Panc1 (cell line): Measurements from ENCODE around the gene WDR48. TPM values are rescaled to one million over a fixed set of nuclear protein-coding genes. Genes with fewer than 3 reads are reported as not detected.

Experiments used
- ATAC-seq: fragments of 200-7000 bp; cut with Tn5 transposase; 2 replicates; pipeline ENCODE4 v1.9.1; 2020; ENCODE audit warnings: mild to moderate bottlenecking, moderate library complexity
- BruUV-seq: library from RNA; stranded (reverse); fragments of 400-500 nt; replicated peaks from 2 replicates; lab custom pipeline; 2021; lab: Mats Ljungman, UMichigan
- CTCF ChIA-PET: fragments of 300-600 bp; sonication (Branson Sonifier 250); formaldehyde crosslinking; loops from one replicate; lab custom pipeline; 2022; ENCODE audit warnings: antibody characterized with exemption; lab: Charles Lee
- POLR2A ChIA-PET: fragments of 300-600 bp; sonication (Branson Sonifier 250); formaldehyde crosslinking; loops from one replicate; lab custom pipeline; 2022; ENCODE audit warnings: antibody characterized with exemption; lab: Charles Lee
- DNase-seq: peaks from one replicate; pipeline ENCODE4 v3.0.0-alpha.2; 2010; ENCODE audit warnings: low read depth, low spot score
- H3K27ac ChIP-seq: 2 replicates; pipeline ENCODE4 v1.5.1; 2011; ENCODE audit warnings: mild to moderate bottlenecking, low read length, inconsistent platforms
- H3K27me3 ChIP-seq: fragments of 200-500 bp; sonication (Bioruptor generic); 2 replicates; pipeline ENCODE4 v1.6.0; 2014; ENCODE audit warnings: low read length, inconsistent platforms; ENCODE audit not compliant: control insufficient read depth, insufficient read depth
- H3K36me3 ChIP-seq: fragments of 200-500 bp; sonication (Bioruptor generic); 2 replicates; pipeline ENCODE4 v1.5.1; 2014; ENCODE audit warnings: inconsistent platforms, mild to moderate bottlenecking, low read length, moderate library complexity; ENCODE audit not compliant: control insufficient read depth, insufficient read depth
- H3K4me1 ChIP-seq: 2 replicates; pipeline ENCODE4 v1.5.1; 2011; ENCODE audit warnings: inconsistent platforms, mild to moderate bottlenecking, low read length, moderate library complexity; ENCODE audit not compliant: control insufficient read depth, insufficient read depth
- H3K4me3 ChIP-seq, 2 experiments: 2 replicates each; pipeline ENCODE4 v1.5.1; 2011 to 2012; ENCODE audit warnings: low read depth in 2 of 2, low read length in 2 of 2, mild to moderate bottlenecking in 2 of 2, inconsistent platforms in 1 of 2, moderate library complexity in 1 of 2
- H3K9me3 ChIP-seq: fragments of 200-500 bp; sonication (Bioruptor generic); 2 replicates; pipeline ENCODE4 v1.5.1; 2014; ENCODE audit warnings: low read depth, mild to moderate bottlenecking, inconsistent platforms, low read length, moderate library complexity; ENCODE audit not compliant: control insufficient read depth, insufficient read depth
- POLR2AphosphoS5 ChIP-seq: IDR thresholded peaks from 2 replicates; pipeline ENCODE4 v1.6.1; 2012; ENCODE audit warnings: mild to moderate bottlenecking, low read depth, low read length, moderate library complexity
- SIN3A ChIP-seq: IDR thresholded peaks from 2 replicates; pipeline ENCODE4 v1.6.1; 2012; ENCODE audit warnings: low read depth, mild to moderate bottlenecking, low read length, moderate library complexity, borderline replicate concordance; ENCODE audit not compliant: insufficient read depth
- TCF7L2 ChIP-seq: IDR thresholded peaks from 2 replicates; pipeline ENCODE4 v1.6.1; 2011; ENCODE audit warnings: mild to moderate bottlenecking, low read depth, low read length, inconsistent platforms
- in situ Hi-C: cut with HindIII; loops from 2 replicates; pipeline ENCODE4 v1.10.0; 2016; ENCODE audit warnings: low sequenced_read_pairs, low pct_unique_long_range_greater_than_20kb
- intact Hi-C: fragments of 100-400 bp; cut with micrococcal nuclease; formaldehyde crosslinking; loops from one replicate; pipeline ENCODE4 v1.10.0; 2022; ENCODE audit not compliant: unreplicated experiment
- total RNA-seq: library from RNA; stranded (reverse); gene quantifications from one replicate; pipeline ENCODE4 v1.2.1, GENCODE V29; 2021; ENCODE audit not compliant: unreplicated experiment
- TF ChIP-seq, protein P1 (sequence below), 2 experiments: IDR thresholded peaks; 2 replicates each; pipeline ENCODE4 v1.6.1; 2011 to 2012; ENCODE audit warnings: low read depth in 2 of 2, control low read depth in 1 of 2, low read length in 1 of 2, mild to moderate bottlenecking in 1 of 2, moderate library complexity in 1 of 2; ENCODE audit not compliant: insufficient read depth in 1 of 2
- TF ChIP-seq, protein P2 (sequence below): fragments of 450-650 bp; IDR thresholded peaks from 2 replicates; pipeline ENCODE4 v1.5.1; 2017; ENCODE audit warnings: mild to moderate bottlenecking

The WDR48 gene
- total RNA-seq, 1 experiment from 2014 or later = 15.7 TPM

DNA sequence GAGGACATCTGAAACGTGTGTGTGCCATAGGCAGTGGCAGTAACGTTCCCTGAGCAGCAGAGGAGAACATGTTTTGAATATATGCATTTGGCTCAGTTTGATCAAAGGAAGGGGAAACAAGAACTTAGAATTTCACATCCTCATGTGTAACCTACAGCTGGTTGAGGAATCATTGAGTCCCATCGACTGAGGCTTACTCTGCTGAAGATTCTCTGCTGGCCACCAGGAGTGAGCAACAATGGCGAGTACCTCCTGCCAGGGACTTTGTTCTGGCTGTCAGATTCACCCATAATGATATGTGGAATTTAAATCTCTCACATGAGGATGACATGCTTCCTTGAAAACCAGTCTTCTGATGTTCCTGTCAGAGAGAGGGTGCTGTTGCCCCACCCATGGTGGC, 34.3 kb downstream of the WDR48 start:
- H3K36me3 ChIP-seq = no peaks in the 10 kb centered on the region; the same call in 1 of the 2 replicates
- no peak overlapping the region for H3K4me3 ChIP-seq
- intact Hi-C loops = no loop called here
- ChIA-PET CTCF (no interaction called here), POLR2A (no interaction called here)
- in situ Hi-C loops = no loop called here
- TF ChIP-seq SIN3A (no peak), POLR2AphosphoS5 (no peak), TCF7L2 (no peak)
- TF ChIP-seq, protein P1, sequence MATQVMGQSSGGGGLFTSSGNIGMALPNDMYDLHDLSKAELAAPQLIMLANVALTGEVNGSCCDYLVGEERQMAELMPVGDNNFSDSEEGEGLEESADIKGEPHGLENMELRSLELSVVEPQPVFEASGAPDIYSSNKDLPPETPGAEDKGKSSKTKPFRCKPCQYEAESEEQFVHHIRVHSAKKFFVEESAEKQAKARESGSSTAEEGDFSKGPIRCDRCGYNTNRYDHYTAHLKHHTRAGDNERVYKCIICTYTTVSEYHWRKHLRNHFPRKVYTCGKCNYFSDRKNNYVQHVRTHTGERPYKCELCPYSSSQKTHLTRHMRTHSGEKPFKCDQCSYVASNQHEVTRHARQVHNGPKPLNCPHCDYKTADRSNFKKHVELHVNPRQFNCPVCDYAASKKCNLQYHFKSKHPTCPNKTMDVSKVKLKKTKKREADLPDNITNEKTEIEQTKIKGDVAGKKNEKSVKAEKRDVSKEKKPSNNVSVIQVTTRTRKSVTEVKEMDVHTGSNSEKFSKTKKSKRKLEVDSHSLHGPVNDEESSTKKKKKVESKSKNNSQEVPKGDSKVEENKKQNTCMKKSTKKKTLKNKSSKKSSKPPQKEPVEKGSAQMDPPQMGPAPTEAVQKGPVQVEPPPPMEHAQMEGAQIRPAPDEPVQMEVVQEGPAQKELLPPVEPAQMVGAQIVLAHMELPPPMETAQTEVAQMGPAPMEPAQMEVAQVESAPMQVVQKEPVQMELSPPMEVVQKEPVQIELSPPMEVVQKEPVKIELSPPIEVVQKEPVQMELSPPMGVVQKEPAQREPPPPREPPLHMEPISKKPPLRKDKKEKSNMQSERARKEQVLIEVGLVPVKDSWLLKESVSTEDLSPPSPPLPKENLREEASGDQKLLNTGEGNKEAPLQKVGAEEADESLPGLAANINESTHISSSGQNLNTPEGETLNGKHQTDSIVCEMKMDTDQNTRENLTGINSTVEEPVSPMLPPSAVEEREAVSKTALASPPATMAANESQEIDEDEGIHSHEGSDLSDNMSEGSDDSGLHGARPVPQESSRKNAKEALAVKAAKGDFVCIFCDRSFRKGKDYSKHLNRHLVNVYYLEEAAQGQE (IDR thresholded peaks at IDR 0.05; ENCODE audit: insufficient read depth in 1 of 2, low read depth in 2 of 2, low read length in 1 of 2) = no peak
- TF ChIP-seq, protein P2, sequence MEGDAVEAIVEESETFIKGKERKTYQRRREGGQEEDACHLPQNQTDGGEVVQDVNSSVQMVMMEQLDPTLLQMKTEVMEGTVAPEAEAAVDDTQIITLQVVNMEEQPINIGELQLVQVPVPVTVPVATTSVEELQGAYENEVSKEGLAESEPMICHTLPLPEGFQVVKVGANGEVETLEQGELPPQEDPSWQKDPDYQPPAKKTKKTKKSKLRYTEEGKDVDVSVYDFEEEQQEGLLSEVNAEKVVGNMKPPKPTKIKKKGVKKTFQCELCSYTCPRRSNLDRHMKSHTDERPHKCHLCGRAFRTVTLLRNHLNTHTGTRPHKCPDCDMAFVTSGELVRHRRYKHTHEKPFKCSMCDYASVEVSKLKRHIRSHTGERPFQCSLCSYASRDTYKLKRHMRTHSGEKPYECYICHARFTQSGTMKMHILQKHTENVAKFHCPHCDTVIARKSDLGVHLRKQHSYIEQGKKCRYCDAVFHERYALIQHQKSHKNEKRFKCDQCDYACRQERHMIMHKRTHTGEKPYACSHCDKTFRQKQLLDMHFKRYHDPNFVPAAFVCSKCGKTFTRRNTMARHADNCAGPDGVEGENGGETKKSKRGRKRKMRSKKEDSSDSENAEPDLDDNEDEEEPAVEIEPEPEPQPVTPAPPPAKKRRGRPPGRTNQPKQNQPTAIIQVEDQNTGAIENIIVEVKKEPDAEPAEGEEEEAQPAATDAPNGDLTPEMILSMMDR = no peak
- no peaks in the 10 kb centered on the region for H3K4me1 ChIP-seq
- DNase-seq = no peak
- H3K9me3 ChIP-seq = no peaks in the 10 kb centered on the region
- no peak for ATAC-seq
- no peak overlapping the region for H3K27ac ChIP-seq
- no peaks in the 10 kb centered on the region for H3K27me3 ChIP-seq
- BruUV-seq = no TSS peak

DNA sequence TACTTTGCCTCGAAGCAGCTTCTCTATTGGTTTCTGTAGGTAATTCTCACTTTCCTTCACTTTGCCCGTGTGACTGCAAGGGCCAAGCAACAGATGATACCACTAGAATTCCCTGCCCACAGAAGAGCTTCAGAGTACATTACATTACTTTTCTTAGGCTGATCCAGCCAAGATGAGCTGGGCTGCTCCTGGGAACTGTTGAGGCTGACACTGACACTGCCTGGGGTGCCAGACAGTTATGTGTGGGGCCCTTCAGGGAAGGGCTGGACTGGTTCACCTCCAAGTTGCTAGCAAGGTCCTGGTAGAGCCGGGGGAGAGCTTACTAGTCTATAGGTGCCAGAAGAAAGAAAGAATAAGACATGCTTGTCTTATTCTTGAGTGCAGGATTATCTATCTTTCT, 36.6 kb downstream of the WDR48 start:
- DNase-seq (no peak), ATAC-seq (no peak)
- no TSS peak for BruUV-seq
- TF ChIP-seq TCF7L2 (no peak), POLR2AphosphoS5 (no peak), SIN3A (no peak)
- TF ChIP-seq, protein P2 = no peak
- TF ChIP-seq, protein P1 (IDR thresholded peaks at IDR 0.05; ENCODE audit: insufficient read depth in 1 of 2, low read depth in 2 of 2, low read length in 1 of 2) = no peak
- H3K9me3 ChIP-seq = no peaks in the 10 kb centered on the region
- no peak overlapping the region for H3K27ac ChIP-seq
- intact Hi-C loops = no loop called here
- no peaks in the 10 kb centered on the region for H3K27me3 ChIP-seq
- ChIA-PET CTCF (no interaction called here), POLR2A (no interaction called here)
- in situ Hi-C loops = no loop called here
- no peaks in the 10 kb centered on the region for H3K4me1 ChIP-seq
- H3K36me3 ChIP-seq = no peaks in the 10 kb centered on the region; the same call in 1 of the 2 replicates
- no peak overlapping the region for H3K4me3 ChIP-seq
